DMS114 treated with DMSO at 0.1 percent for 48 hours (cell line): Measurements from ENCODE around the gene RGL3.
"Not testable (repeated sequence)": the region's sequence is repeated elsewhere in the genome, so short reads cannot be mapped to it uniquely, and the experiment has no call there.

Experiments used
- DNase-seq: peaks from one replicate; lab custom pipeline; 2025; ENCODE audit not compliant: unreplicated experiment; lab: John Stamatoyannopoulos, UW

RGL3 gene

DNA sequence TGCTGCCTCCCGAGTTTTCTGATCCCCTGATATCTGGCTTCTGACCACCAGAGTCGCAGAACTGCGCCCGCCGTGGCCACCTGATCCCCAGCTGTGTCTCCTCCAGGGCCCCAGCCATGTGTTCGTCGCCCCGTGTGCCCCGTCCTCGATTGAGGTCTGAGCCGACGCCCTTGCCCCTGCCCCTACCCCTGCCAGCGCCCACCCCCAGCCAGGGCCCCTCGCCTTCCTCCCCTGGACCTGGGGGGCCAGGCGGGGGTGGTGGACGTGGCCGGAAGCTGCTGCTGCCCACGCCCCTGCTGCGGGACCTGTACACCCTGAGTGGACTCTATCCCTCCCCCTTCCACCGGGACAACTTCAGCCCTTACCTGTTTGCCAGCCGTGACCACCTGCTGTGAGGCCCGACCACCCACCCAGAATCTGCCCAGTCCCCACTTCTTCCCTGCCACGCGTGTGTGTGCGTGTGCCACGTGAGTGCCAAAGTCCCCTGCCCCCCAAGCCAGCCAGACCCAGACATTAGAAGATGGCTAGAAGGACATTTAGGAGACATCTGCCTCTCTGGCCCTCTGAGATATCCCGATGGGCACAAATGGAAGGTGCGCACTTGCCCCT lies 54.7 kb downstream of the RGL3 start:
- DNase-seq, result no peak

DNA sequence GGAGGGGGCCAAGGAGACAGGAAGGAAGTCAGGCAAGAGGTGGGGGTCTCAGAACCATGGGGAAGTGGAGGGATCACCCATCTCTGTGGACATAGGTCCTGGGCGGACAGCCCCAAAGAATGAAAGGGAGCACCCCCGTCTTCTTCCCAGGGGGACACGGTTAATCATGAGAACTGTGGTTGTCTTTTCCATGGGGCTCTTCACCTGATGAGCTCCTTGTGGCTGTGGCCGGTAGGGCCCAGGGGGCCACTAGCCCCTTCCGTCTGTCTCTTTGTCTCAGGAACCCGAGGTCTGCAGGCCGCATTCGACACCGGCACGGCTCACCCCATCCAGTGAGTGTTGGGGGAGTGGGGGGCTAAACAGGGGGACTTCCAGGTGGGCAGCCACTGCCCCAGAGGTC lies 55.2 kb downstream of the RGL3 start:
- DNase-seq, result no peak

DNA sequence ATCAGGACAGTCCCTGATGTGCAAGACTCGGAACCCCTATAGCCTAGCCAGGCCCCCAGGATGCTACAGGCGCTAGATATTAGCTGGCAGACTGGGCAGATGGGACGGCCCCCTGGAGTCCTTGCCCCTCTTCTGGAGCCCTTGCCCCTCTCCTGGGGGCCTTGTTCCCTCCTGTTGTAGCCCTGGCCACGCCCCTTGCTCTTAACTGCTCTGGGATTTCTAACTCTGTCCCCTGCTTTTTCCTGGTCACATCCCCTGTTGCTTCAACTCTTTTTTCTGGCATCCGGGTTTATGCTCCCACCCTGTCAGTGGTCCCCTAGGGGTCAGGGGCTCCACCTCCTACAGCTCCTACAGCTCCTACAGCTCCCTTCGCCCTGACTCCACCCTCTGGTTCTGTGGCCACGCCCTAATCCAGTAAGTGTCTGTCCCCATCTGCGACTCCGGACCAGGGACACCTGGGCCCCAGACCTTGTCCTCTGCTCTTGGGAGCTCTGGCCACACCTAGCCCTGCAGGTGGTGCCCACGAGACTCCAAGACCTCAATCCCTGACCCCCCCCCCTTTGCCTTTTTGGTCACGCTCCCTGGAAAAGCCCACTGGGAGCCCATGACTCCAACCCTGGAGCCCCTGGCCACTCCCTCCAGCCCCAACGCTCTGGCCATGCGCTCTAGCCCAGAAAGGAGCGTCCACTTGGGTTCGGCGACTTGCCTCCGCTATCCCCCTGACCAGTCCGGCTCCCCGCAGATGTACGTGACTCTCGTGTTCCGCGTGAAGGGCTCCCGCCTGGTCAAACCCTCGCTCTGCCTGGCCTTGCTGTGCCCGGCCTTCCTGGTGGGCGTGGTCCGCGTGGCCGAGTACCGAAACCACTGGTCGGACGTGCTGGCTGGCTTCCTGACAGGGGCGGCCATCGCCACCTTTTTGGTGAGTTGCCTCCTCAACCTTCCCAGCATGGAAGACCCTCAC lies 57.1 kb downstream of the RGL3 start:
- DNase-seq, result no peak

DNA sequence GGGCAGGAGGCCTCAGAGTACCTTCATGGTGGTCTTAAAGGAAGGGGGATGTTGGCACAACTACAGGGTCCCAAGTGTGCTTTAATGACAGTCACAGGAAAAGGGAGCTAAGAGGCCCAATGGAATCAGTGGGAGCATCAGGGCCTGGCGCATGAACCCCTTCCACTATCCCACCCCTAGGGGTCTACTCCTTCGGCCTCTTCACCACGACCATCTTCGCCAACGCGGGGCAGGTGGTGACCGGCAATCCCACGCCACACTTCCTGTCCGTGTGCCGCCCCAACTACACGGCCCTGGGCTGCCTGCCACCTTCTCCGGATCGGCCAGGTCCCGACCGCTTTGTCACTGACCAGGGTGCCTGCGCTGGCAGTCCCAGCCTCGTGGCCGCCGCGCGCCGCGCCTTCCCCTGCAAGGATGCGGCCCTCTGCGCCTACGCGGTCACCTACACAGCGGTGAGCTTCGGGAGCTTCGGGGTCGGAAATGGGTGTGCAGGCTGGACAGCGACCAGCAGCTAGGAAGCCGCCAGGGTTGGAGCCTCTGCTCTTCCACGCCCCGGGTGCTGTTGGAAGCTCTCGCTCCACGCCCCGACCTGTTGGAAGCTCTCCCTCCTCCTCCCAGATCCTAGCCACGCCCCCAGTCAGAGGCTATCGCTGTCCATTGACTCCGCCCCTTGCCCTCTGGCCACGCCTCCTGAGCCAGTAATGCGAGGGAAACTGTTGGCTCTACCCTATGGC lies 57.9 kb downstream of the RGL3 start:
- DNase-seq, result no peak

DNA sequence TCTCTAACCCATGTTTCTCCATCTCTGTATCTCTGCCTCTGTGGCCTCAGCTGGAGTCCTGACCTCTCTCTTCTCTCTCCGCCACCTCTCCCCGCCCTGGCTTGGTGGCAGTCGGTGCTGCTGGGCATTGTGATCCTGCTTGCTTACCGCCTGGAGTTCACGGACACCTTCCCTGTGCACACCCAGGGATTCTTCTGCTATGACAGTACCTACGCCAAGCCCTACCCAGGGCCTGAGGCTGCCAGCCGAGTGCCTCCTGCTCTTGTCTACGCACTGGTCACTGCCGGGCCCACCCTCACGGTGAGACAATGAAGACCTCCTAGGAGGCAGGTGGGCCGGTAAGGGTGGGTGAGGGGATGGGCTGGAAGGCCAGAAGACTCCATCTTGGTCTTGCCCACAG lies 59.7 kb downstream of the RGL3 start:
- no peak for DNase-seq

DNA sequence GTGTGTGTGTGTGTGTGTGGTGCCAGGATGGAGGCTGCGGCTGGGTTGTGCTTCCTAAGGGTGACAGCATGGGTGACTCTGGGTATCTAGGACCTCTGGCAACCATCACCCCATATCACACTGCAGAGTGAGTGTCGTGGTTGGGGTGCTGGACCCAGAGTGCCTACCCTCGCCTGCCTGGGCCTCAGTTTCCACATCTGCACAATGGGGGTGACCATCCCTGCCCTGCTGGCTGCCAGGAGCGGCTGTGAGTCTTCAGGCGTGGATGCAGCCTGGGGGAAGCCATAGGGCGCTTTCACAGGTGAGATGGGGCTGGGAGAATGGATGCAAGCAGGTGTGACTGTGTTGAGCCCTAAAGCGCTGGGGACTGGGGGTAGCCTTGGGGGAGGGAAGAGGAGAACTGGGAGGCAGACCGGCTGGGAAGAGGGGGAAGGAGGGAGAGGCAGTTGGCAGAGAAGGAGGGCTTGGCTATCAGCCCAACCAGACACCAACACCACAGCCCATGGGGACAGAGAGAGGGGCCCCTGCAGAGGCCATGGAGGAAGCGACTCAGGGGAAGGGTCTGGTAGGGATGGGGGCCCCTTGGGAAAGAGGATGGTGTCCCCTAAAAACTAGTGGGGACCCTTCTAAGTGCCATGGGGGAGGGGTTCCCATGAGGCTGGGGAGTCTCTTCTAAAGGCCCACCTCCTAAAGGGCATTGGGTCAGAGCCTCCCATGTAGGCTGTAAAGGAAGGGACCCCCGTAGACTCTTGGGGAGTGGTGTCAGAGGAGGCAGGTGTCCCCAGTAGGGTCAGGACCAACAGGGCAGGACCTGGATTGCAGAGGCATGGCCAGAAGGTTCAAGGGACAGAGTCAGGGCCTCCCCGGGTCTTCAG lies 62.2 kb downstream of the RGL3 start:
- no peak for DNase-seq

DNA sequence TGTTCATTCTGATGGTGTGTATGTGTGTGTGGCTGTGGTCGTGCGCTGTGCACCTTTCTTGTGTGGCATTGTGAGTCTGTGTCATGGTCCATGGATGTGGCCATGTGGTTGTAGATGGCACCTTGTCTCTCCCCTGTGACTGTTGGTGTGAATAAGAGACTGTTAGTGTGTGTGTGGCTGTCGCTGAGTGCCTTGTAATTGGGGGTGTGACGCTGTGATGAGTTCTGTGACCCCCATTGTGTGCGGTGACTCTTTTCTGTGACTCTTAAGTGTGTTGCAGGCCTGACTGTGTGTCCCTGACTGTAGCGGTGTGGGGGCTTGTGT lies 63.1 kb downstream of the RGL3 start:
- DNase-seq, result no peak

DNA sequence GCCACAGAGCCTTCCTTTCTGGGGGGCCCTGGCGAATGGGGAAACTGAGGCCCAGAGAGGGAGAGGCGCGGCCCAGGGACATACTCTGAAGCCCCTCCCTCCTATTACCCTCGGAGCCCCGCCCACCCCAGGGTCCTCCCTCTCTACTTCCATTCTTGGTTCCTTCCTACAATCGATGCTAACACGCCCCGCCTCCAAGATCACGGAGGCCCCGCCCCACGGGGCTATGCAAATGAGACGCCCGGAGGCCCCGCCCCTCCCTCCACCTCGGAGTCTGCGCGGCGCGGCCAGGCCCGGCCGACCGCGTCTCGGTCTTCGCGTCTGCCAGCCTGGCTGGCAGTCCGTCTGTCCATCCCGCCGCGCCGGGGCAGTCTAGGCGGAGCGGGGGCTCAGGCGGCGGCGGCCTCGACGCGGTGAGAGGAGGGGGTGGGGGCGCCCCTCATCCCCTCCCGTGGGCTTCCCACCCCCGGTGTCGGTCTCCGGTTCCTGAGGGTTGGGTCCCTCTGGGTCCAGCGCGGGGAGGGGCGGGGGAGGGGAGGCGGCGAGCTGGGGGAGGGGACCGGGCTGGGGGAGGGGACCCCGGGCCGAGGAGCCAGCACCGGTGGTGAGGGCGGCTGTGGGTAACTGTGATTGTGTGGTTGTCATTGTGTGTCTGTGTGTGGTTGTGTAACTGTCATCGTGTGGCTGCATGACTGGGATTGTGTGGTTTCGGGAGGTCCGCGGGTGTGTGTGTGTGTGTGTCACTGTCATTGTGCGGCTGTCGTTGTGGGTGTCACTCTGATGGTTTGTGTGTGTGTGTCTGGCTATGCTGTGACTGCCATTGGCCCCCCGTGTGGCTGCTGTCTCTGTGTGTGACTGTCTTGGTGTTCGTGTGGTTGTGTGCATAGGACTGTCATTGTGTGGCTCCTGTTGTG lies 63.7 kb downstream of the RGL3 start, which contains the start of gene PLPPR2:
Gene PLPPR2, plus strand, starts transcription at position 273 of the 914 bp plus-strand sequence. CDS start 2,242 bp downstream, outside the sequence.
- DNase-seq, result peak; percentile 66

DNA sequence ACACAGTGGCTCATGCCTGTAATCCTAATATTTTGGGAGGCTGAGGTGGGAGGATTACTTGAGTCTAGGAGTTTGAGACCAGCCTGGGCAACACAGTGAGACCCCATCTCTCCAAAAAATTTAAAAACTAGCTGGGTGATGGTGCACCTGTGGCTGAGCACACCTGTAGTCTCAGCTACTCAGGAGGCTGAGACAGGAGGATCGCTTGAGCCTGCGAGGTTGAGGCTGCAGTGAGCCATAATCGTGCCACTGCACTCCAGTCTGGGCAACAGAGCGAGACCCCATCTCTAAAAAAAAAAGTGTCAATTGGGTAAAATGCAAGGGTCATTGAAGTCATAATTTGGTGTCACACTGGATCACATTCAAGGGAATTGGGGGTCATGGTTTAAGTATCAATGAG lies 65.0 kb downstream of the RGL3 start:
- not testable (repeated sequence) for DNase-seq

DNA sequence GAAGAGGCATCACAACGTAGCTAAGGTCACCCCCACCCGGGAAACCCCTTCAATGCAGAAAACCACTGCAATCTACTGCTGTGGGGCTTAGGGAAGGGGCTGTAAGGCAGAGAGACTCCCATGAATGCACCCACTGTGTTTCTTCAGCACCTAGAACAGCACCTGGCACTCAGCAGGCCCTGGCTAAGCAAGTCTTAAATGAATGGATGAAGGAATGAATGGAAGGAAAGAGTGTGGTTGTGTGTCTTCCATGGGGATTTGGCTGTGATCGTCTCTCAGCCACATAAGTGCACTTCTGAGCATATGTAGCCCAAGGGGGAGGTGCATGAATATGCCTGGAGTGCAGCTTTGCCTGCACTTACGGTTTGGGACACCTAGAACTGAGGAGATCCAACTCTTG lies 69.9 kb downstream of the RGL3 start:
- DNase-seq, result no peak

DNA sequence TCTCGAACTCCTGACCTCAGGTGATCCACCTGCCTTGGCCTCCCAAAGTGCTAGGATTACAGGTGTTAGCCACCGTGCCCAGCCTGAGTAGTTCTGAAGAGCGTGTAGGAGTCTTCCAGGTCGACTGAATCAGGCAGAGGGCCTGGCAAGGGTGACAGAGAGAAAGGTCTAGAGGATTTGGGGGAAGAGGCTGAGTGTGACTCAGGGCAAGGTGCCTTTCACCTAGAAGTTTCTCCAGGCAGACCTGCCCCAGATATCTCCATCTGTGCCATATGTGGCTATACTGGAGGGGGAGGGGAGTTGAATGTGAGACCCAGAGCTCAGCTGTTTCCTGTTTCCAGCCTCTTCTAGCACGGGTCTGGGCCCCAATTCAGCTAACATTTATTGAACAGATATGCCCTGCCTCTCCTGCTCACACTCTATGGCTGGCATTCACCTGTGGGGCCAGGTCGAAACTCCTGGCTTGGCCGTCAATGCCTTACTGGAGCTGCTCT lies 71.5 kb downstream of the RGL3 start:
- DNase-seq, result no peak

DNA sequence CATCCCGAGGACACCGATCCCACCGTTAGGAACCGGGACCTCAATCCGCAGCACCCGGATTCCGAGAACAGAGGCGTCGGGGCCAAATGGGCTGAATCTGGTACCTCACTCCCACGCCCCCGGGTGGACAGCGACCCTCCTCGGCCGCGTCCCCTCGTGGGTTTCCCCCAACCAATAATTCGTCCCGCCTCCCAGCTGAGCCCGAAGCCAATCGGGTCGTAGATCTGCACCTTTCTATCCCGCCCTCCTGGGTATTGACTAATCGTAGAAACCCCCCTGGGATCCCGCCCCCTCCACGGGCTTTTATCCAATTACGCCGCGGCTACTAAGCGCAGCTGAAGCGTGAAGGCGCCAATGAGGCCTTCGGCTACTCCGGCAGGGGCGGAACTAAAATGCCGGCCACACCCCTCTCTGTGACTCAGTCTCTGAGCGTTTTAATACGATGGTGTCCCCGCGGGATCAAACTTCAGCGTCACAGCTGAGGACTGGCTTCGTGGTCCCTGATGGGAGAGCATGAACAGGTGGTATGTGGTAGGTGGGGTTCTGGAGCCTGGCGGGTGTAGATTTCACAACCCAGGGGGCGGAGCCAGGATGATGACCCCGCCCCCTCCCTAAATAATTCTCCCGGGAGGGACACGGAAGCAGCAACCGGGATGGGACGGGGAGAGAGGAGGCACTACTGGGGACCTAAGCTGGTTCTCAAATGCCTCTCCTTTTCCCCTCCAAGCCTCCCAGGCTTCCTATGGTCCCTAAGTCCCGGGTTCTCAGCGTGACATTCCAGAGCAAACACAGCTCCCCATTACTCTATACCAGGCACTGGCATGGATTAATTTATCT lies 72.8 kb downstream of the RGL3 start, which contains the start of the genes CCDC159 and TMEM205:
Gene CCDC159, plus strand, starts transcription at position 416 of the 837 bp plus-strand sequence. Its CDS starts 88 bp downstream, at position 504.
Gene TMEM205, minus strand, starts transcription at position 165 of the 837 bp plus-strand sequence. CDS start 649 bp downstream, outside the sequence.
- peak; percentile 89 for DNase-seq

DNA sequence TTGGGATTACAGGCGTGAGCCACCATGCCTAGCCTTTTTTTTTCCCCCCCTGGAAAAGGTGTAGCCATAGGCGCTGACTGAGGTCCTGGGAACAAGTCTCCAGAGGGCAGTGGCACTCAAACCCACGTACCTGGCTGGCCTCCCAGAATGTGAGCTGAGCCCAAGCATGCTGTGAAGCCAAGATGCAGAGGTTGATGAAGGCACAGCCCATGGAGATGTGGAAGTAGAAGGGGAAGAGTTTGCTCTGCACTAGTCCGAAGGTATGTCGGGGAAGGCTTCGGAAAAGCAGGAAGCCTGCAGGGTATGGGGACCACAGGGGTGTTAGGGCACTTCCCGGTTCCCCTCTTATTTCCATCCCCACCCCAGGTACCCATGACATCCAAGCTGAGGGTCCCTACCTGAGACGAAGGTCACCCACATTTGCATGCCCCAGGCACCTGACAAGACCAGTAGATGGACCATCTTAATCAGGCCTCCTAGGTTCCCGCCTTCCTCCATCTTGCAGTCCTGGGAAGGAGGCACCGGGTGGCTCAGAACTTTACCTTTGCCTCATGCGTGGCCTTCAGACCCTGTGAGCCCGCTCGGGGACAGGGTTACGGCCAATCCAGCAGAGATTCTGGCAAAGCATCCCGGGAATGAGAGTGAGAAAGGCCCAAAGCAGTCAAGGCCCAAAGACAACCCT lies 73.9 kb downstream of the RGL3 start:
- no peak for DNase-seq
